Peyer's patch (tissue), 4 donors: ENCODE measurements around the gene SHISA6. TPM values are rescaled to one million over a fixed set of nuclear protein-coding genes. Genes with fewer than 3 reads are reported as not detected.

ENCODE experiments used
- DNase-seq, 3 donors: peaks; one replicate each; pipeline ENCODE4 v3.0.0-alpha.2; 2017 to 2019
- H3K27ac ChIP-seq, 4 donors: fragments of 200-600 bp; sonication (generic); one replicate each; pipeline ENCODE4 v1.5.1; 2016 to 2019
- H3K27me3 ChIP-seq, 2 donors: fragments of 200-600 bp; sonication (generic); one replicate each; pipeline ENCODE4 v1.5.1; 2019
- H3K36me3 ChIP-seq, 3 donors: fragments of 200-600 bp; sonication (generic); one replicate each; pipeline ENCODE4 v1.5.1; 2016 to 2019
- H3K4me1 ChIP-seq, 4 donors: fragments of 200-600 bp; sonication (generic); one replicate each; pipeline ENCODE4 v1.5.1; 2016 to 2019
- H3K4me3 ChIP-seq, 4 donors: fragments of 200-600 bp; sonication (generic); 1 replicate in 3 of 4; 2 replicates in 1 of 4; pipeline ENCODE4 v1.5.1; 2016 to 2019; ENCODE audit warnings: mild to moderate bottlenecking in 1 of 4
- H3K9me3 ChIP-seq, 4 donors: fragments of 200-600 bp; sonication (generic); one replicate each; pipeline ENCODE4 v1.5.1; 2016 to 2019; ENCODE audit warnings: mild to moderate bottlenecking in 1 of 4
- CTCF ChIP-seq, 6 experiments: fragments of 450-650 bp in 4 of 6; fragments of 200-600 bp in 2 of 6; sonication (generic) in 1 of 6; IDR thresholded peaks; one replicate each; pipeline ENCODE4 v1.5.1; 2017 to 2019; ENCODE audit warnings: antibody characterized with exemption in 6 of 6, mild to moderate bottlenecking in 3 of 6, moderate library complexity in 1 of 6
- POLR2A ChIP-seq, 2 donors: fragments of 450-650 bp; IDR thresholded peaks; one replicate each; pipeline ENCODE4 v1.5.1; 2017; ENCODE audit warnings: antibody characterized with exemption in 2 of 2, mild to moderate bottlenecking in 2 of 2, moderate library complexity in 2 of 2
- total RNA-seq, 4 donors: library from RNA; depleted of rRNA; stranded (reverse); fragments of >200 nt; gene quantifications; one replicate each; pipeline ENCODE4 v1.1.0, GENCODE V29; 2016

SHISA6 gene
- total RNA-seq, 4 donors from 2014 or later = 0.27 to 2.1 (median 1.7) TPM; not detected in 1

- Histone ChIP-seq H3K4me3 (no peak overlapping the region), H3K27me3 (no peaks in the 10 kb centered on the region), H3K36me3 (no peaks in the 10 kb centered on the region), H3K27ac (no peak overlapping the region), H3K4me1 (no peaks in the 10 kb centered on the region), H3K9me3 (peaks cover 0 to 6% (median 0%) of the 10 kb centered on the region in 4 donors)
- no peak for DNase-seq
- no peak for TF ChIP-seq CTCF (IDR thresholded peaks at IDR 0.05)
- no peak for TF ChIP-seq POLR2A (IDR thresholded peaks at IDR 0.05)
These were observed 304.0 kb downstream of the SHISA6 start for GRCh38 chr17:11545002-11545401.

DNA sequence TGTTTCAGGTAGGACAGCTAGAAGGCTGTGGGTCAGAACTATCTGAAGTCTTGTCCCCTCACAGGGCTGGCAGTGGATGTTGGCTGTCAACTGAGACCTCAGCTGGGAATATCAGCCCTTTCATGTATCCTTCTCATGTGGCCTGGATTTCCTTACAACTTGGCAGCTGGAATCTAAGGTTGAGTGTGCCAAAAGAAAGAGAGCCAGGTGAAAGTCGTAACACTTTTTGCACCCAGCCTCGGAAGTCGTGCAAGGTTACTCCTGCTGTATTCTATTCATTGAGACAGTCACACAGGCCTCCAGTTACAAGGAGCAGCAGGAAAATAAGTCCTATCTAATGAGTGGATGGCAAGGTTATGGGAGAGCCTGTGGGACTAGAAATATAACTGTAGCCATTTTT is 304.7 kb downstream of the SHISA6 start:
- peaks cover 0 to 6% (median 0%) of the 10 kb centered on the region in 4 donors for H3K9me3 ChIP-seq
- DNase-seq = no peak
- H3K27ac ChIP-seq = no peak overlapping the region
- H3K36me3 ChIP-seq = no peaks in the 10 kb centered on the region
- H3K27me3 ChIP-seq = no peaks in the 10 kb centered on the region
- no peaks in the 10 kb centered on the region for H3K4me1 ChIP-seq
- no peak overlapping the region for H3K4me3 ChIP-seq
- no peak for TF ChIP-seq POLR2A (IDR thresholded peaks at IDR 0.05)
- TF ChIP-seq CTCF (IDR thresholded peaks at IDR 0.05) = no peak

DNA sequence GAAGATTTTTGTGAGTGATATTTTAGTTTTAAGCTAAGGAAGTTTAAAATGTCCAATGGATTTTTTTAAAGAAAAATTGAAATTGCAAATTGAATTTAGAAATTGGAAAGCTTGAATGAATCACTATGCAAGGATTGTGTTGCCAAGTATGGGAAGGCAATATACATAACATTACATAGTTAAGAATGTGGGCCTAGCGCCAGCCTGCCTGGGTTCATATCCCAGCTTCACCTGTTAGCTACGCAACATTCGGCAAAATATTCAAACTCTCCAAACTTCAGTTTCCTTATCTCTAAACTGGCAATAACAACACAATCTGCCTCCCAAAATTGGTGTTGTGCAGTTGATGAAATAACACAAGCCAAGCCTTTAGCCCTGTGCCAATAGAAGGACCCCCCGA is 306.8 kb downstream of the SHISA6 start:
- no peaks in the 10 kb centered on the region for H3K27me3 ChIP-seq
- H3K9me3 ChIP-seq = no peaks in the 10 kb centered on the region
- H3K36me3 ChIP-seq = no peaks in the 10 kb centered on the region
- no peak for TF ChIP-seq CTCF (IDR thresholded peaks at IDR 0.05)
- no peak overlapping the region for H3K4me3 ChIP-seq
- no peak overlapping the region for H3K27ac ChIP-seq
- DNase-seq = no peak
- H3K4me1 ChIP-seq = no peaks in the 10 kb centered on the region

- H3K27ac ChIP-seq = no peak overlapping the region
- no peak for TF ChIP-seq POLR2A (IDR thresholded peaks at IDR 0.05)
- no peak for TF ChIP-seq CTCF (IDR thresholded peaks at IDR 0.05)
- no peak overlapping the region for H3K4me3 ChIP-seq
- H3K4me1 ChIP-seq = no peaks in the 10 kb centered on the region
- no peaks in the 10 kb centered on the region for H3K36me3 ChIP-seq
- H3K9me3 ChIP-seq = no peaks in the 10 kb centered on the region
- H3K27me3 ChIP-seq = no peaks in the 10 kb centered on the region
- DNase-seq = no peak
These were observed 307.4 kb downstream of the SHISA6 start for GRCh38 chr17:11548398-11548797.

- H3K27me3 ChIP-seq = no peaks in the 10 kb centered on the region
These were observed 309.4 kb downstream of the SHISA6 start for GRCh38 chr17:11550431-11550830.

More at GRCh38 chr17:11550431-11550830, 309.4 kb downstream of the SHISA6 start:
- no peak for DNase-seq
- Histone ChIP-seq H3K4me3 (no peak overlapping the region), H3K36me3 (no peaks in the 10 kb centered on the region), H3K27ac (no peak overlapping the region), H3K4me1 (no peaks in the 10 kb centered on the region), H3K9me3 (no peaks in the 10 kb centered on the region)
- TF ChIP-seq POLR2A (IDR thresholded peaks at IDR 0.05) = no peak
- TF ChIP-seq CTCF (IDR thresholded peaks at IDR 0.05) = no peak
